Chondrocyte (in vitro differentiated cells): Measurements from ENCODE around the gene DOK7. TPM values are rescaled to one million over a fixed set of nuclear protein-coding genes. Genes with fewer than 3 reads are reported as not detected.

ENCODE experiments used
- DNase-seq: peaks from one replicate; pipeline ENCODE4 v3.0.0; 2021; ENCODE audit warnings: mixed read lengths, low spot score
- H3K27ac Mint-ChIP-seq: one replicate; pipeline ENCODE4 v1.8.0; 2021; ENCODE audit warnings: mild to moderate bottlenecking, moderate library complexity, mixed read lengths; ENCODE audit not compliant: unreplicated experiment
- H3K27me3 Mint-ChIP-seq: 2 replicates; pipeline ENCODE4 v1.8.0; 2021; ENCODE audit warnings: low read depth, mixed read lengths
- H3K36me3 Mint-ChIP-seq: 2 replicates; pipeline ENCODE4 v1.8.0; 2021; ENCODE audit warnings: low read depth, mixed read lengths
- H3K4me1 Mint-ChIP-seq: 2 replicates; pipeline ENCODE4 v1.8.0; 2021; ENCODE audit warnings: low read depth, mild to moderate bottlenecking, mixed read lengths
- H3K4me3 Mint-ChIP-seq: one replicate; pipeline ENCODE4 v1.8.0; 2021; ENCODE audit warnings: mild to moderate bottlenecking, moderate library complexity, mixed read lengths; ENCODE audit not compliant: unreplicated experiment
- H3K9me3 Mint-ChIP-seq: 2 replicates; pipeline ENCODE4 v1.8.0; 2021; ENCODE audit warnings: low read depth, mixed read lengths
- CTCF ChIP-seq: fragments of 200-600 bp; sonication (generic); IDR thresholded peaks from 2 replicates; pipeline ENCODE4 v1.5.0; 2021; ENCODE audit warnings: antibody characterized with exemption, mild to moderate bottlenecking, moderate library complexity
- total RNA-seq: library from RNA; stranded (reverse); gene quantifications from 3 replicates; pipeline ENCODE4 v1.2.1, GENCODE V29; 2021

Gene DOK7
- total RNA-seq, 1 donor from 2014 or later = 0.37 TPM

- Mint-ChIP-seq H3K4me1 (no peaks in the 10 kb centered on the region), H3K27me3 (no peaks in the 10 kb centered on the region), H3K4me3 (no peak overlapping the region), H3K36me3 (peaks cover 10% of the 10 kb centered on the region), H3K27ac (no peak overlapping the region), H3K9me3 (no peaks in the 10 kb centered on the region)
- TF ChIP-seq CTCF = no peak
- DNase-seq = peak; percentile 39
Observed at GRCh38 chr4:3416270-3416669, 46.8 kb upstream of the DOK7 start.

DNA sequence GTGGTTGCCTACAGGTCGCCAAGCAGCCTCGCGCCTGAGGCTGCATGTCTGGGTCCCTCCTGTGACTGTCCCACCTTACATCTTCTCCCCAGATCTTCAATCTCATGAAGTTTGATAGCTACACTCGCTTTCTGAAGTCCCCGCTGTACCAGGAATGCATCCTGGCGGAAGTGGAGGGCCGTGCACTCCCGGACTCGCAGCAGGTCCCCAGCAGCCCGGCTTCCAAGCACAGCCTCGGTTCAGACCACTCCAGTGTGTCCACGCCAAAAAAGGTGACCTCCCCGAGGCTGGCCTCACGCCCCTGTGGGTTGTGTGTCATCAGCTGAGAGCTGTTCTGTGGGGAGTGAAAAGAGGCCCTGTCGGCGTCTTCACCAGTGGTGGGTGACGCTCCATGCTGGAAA lies 46.3 kb upstream of the DOK7 start:
- no peak overlapping the region for H3K27ac Mint-ChIP-seq
- no peaks in the 10 kb centered on the region for H3K27me3 Mint-ChIP-seq
- no peaks in the 10 kb centered on the region for H3K9me3 Mint-ChIP-seq
- H3K36me3 Mint-ChIP-seq = peaks cover 10% of the 10 kb centered on the region
- no peak overlapping the region for H3K4me3 Mint-ChIP-seq
- no peak for TF ChIP-seq CTCF
- H3K4me1 Mint-ChIP-seq = no peaks in the 10 kb centered on the region
- DNase-seq = peak; percentile 92

- Mint-ChIP-seq H3K27ac (no peak overlapping the region), H3K9me3 (no peaks in the 10 kb centered on the region), H3K4me3 (no peak overlapping the region), H3K27me3 (no peaks in the 10 kb centered on the region), H3K4me1 (no peaks in the 10 kb centered on the region), H3K36me3 (peaks cover 10% of the 10 kb centered on the region)
- no peak for TF ChIP-seq CTCF
- DNase-seq = peak; percentile 63
Observed at GRCh38 chr4:3417448-3417847, 45.7 kb upstream of the DOK7 start.

GRCh38 chr4:3418029-3418762 lies 44.9 kb upstream of the DOK7 start:
- Mint-ChIP-seq H3K27ac (no peak overlapping the region), H3K36me3 (peaks cover 10% of the 10 kb centered on the region)
- TF ChIP-seq CTCF = peak; percentile 38

DNA sequence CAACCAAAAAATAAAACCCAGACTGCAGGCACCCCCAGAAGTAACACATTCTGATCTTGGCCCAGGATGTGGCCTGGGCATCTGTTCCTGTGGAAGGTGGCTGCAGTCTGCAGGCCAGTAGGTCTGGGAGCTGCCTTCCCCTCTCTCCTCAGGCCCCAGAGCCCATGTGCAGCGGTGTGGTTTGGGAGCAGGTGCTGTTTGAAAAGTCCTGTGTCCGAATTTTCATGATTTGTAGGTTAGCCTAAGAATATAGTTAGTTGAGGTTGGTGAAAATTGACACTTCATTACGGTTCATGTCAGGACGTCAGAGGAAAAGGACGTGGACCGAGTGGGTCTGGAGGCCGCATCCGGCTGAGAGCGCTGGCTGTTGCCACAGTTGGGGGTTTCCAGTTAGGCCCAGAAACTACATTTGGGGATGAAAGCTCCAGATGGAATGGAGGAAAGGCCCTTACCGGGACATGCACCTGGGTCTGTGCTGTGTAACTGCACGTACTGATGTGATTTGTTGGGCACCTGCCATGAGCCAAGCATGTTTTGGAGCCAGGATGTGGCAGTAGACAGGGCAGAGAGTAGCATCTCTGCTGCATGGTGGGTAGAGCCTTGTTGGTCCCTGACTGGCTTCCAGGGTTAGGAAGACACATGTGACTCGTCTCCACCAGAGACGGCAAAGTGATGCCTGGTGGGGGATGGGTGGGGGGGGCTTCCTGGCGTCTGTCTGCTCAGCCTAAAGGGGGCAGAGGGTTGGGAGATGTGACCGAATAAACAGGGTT lies 43.1 kb upstream of the DOK7 start:
- no peaks in the 10 kb centered on the region for H3K27me3 Mint-ChIP-seq
- DNase-seq = peak; percentile 41
- no peak for TF ChIP-seq CTCF
- H3K4me3 Mint-ChIP-seq = no peak overlapping the region
- peaks cover 10% of the 10 kb centered on the region for H3K36me3 Mint-ChIP-seq
- no peaks in the 10 kb centered on the region for H3K4me1 Mint-ChIP-seq
- no peak overlapping the region for H3K27ac Mint-ChIP-seq
- H3K9me3 Mint-ChIP-seq = no peaks in the 10 kb centered on the region

More at GRCh38 chr4:3418029-3418762, 44.9 kb upstream of the DOK7 start:
- H3K4me3 Mint-ChIP-seq = no peak overlapping the region
- DNase-seq = peak; percentile 77
- H3K9me3 Mint-ChIP-seq = no peaks in the 10 kb centered on the region
- H3K4me1 Mint-ChIP-seq = no peaks in the 10 kb centered on the region
- no peaks in the 10 kb centered on the region for H3K27me3 Mint-ChIP-seq
